DLD1 (cell line): Measurements from ENCODE around the gene NDUFB6.
"Not testable (repeated sequence)": the region's sequence is repeated elsewhere in the genome, so short reads cannot be mapped to it uniquely, and the experiment has no call there.

ENCODE experiments used
- in situ Hi-C: cut with HindIII; loops from 2 replicates; pipeline ENCODE4 v1.10.0; 2017; ENCODE audit warnings: low sequenced_read_pairs

The NDUFB6 gene

GRCh38 chr9:32571969-32572899, 725 bp downstream of the NDUFB6 start:
- in situ Hi-C loops = loop anchor here (10.0 to 25.0 kb wide), 3 partner anchors 185 to 390 kb away; partner anchors contain the start of gene ACO1

- in situ Hi-C loops = loop anchor here (10.0 to 25.0 kb wide), 3 partner anchors 183 to 392 kb away; partner anchors contain the start of gene ACO1
Measured at GRCh38 chr9:32570262-32570661, 2.7 kb downstream of the NDUFB6 start.

- in situ Hi-C loops = loop anchor here (25.0 kb wide), 2 partner anchors 179 to 396 kb away; partner anchors contain the start of gene ACO1
Measured at GRCh38 chr9:32566770-32567169, 6.2 kb downstream of the NDUFB6 start.

- in situ Hi-C loops = loop anchor here (25.0 kb wide), 2 partner anchors 179 to 396 kb away; partner anchors contain the start of gene ACO1
Measured at GRCh38 chr9:32565967-32566366, 7.0 kb downstream of the NDUFB6 start.

GRCh38 chr9:32558408-32558934, 14.5 kb downstream of the NDUFB6 start:
- in situ Hi-C loops = loop anchor here (25.0 kb wide), 2 partner anchors 171 to 404 kb away; partner anchors contain the start of gene ACO1

GRCh38 chr9:32554591-32554990, 18.4 kb downstream of the NDUFB6 start:
- in situ Hi-C loops = loop anchor here (25.0 kb wide), 2 partner anchors 167 to 408 kb away; partner anchors contain the start of gene ACO1

GRCh38 chr9:32554107-32554506, 18.9 kb downstream of the NDUFB6 start:
- in situ Hi-C loops = loop anchor here (25.0 kb wide), 2 partner anchors 167 to 408 kb away; partner anchors contain the start of gene ACO1

- in situ Hi-C loops = loop anchor here (25.0 kb wide), 2 partner anchors 165 to 410 kb away; partner anchors contain the start of gene ACO1
Measured at GRCh38 chr9:32552172-32552872, 20.6 kb downstream of the NDUFB6 start, which contains the start of the genes SMIM27 and TOPORS. TSS of gene SMIM27 (plus strand) at chr9:32552327. CDS start at chr9:32552435, 108 bp downstream. TSS of gene TOPORS (minus strand) at chr9:32552586. CDS start at chr9:32552436, 150 bp downstream.

GRCh38 chr9:32551276-32552051, 21.5 kb downstream of the NDUFB6 start:
- in situ Hi-C loops = loop anchor here (25.0 kb wide), 2 partner anchors 164 to 411 kb away; partner anchors contain the start of gene ACO1

- in situ Hi-C loops = loop anchor here (25.0 kb wide), 2 partner anchors 163 to 412 kb away; partner anchors contain the start of gene ACO1
Measured at GRCh38 chr9:32550562-32551275, 22.2 kb downstream of the NDUFB6 start.

GRCh38 chr9:32550150-32550561, 22.8 kb downstream of the NDUFB6 start:
- in situ Hi-C loops = loop anchor here (25.0 kb wide), 2 partner anchors 163 to 412 kb away; partner anchors contain the start of gene ACO1

- in situ Hi-C loops = not testable (repeated sequence)
Measured at GRCh38 chr9:32548213-32548612, 24.7 kb downstream of the NDUFB6 start.

- in situ Hi-C loops = no loop called here
Measured at GRCh38 chr9:32545884-32546283, 27.1 kb downstream of the NDUFB6 start.

GRCh38 chr9:32543047-32543446, 29.9 kb downstream of the NDUFB6 start:
- in situ Hi-C loops = no loop called here

GRCh38 chr9:32533816-32534215, 39.1 kb downstream of the NDUFB6 start:
- in situ Hi-C loops = no loop called here

GRCh38 chr9:32533336-32533735, 39.6 kb downstream of the NDUFB6 start:
- in situ Hi-C loops = no loop called here

GRCh38 chr9:32526707-32527048, 46.3 kb downstream of the NDUFB6 start:
- in situ Hi-C loops = no loop called here

GRCh38 chr9:32526041-32526706, 46.8 kb downstream of the NDUFB6 start, which contains the start of gene RIGI:
TSS of gene RIGI (minus strand) at chr9:32526196. CDS start at chr9:32526166, 30 bp downstream.
- in situ Hi-C loops = no loop called here

- in situ Hi-C loops = no loop called here
Measured at GRCh38 chr9:32525709-32526030, 47.3 kb downstream of the NDUFB6 start.
